GM18873 (cell line): ENCODE measurements around the gene SMIM38.

Source experiments
- ATAC-seq: cut with Tn5 transposase; IDR thresholded peaks from one replicate; pipeline ENCODE4 v1.9.1; 2021; ENCODE audit warnings: mild to moderate bottlenecking, moderate library complexity, moderate number of reproducible peaks; ENCODE audit not compliant: unreplicated experiment, low FRiP score

The SMIM38 gene

DNA sequence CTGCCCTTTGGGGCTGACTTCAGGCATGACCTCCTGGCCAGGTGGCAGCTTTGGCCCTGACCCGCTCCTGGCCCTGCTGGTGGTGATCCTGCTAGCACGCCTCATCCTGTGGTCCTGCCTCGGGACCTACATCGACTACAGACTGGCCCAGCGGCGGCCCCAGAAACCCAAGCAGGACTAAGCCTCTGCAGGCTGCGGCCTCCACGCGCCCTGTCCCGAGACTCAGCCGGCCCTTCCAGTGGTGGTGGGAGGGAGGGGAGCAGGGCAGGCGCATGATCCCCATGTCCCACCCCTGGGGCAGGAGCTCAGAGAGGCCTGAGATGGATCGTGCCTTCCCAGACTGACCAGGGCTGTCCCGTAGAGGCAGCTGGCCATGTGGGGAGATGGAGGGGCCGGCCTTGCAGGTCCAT, 2.1 kb downstream of the SMIM38 start:
- no peak for ATAC-seq

DNA sequence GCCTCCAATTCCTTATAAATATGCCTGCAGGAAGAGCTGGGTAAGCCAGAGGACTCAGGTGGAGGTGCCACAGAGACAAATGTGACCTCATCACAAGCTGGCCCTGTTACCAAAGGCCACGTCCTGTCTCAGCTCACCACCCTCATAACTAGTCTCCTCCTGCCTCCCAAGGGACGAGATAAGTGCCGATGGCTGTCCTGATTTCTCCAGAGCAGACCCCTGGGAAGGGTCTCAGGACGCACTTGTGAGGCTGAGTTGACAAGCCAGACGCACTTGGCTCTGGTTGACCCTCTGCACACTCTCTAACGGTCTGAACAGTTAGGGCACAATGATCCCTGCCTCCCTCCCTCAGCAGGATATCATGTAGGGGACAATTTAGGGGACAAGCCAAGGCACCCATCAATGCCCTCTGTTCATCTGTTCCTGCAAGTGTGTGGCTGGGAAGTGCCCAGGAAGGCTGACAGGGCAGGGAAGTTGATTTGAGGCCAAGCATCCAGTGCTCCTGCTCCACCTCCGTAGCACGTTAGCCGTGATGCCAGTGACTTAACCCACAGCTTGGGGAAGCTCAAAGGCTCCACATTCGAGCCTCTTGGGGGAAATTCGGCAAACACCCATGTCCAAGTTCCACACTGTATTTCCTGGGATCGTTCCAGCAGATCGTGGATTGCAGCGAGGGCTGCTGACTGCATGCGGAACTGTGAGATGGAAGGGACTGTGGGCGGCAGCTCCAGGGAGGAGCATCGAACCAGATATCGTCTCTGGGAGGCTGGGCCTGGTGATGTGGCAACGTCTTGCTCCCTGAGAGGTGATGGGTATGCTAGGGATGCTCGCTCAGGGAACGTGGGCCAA, 2.8 kb downstream of the SMIM38 start:
- ATAC-seq: no peak

DNA sequence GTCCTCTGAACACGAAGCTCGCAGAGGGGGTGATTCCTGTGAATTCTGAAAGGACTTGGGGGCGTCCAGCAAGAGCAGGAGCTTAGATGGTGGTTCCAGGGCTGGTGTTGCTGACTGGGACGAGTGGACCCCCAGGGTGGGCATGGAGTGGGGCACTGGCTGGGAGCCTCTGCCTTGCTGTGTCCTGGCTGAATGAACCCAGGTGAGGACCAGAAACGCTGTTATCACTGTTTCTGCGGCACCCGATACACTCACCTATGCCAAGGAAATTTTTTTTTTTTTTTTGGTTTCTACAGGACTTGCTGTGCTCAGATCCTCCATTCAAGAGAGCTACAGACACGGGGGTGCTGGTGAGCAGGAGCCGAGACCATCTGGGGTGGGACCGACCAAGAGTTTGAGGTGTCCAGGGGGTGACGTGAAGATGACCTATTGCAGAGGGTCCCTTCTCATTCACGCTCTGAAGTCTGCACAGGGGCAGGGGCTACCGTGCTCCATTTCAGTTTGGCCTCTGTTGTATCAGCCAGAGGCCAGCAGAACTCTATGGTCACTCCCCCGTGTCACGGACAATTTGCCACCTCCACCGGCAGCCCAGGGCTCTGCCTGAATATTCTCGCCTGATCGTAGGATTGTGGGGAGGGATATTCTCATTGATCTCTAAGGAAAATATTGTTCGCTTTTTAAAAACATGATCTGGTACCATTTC, 3.6 kb downstream of the SMIM38 start:
- ATAC-seq: no peak

DNA sequence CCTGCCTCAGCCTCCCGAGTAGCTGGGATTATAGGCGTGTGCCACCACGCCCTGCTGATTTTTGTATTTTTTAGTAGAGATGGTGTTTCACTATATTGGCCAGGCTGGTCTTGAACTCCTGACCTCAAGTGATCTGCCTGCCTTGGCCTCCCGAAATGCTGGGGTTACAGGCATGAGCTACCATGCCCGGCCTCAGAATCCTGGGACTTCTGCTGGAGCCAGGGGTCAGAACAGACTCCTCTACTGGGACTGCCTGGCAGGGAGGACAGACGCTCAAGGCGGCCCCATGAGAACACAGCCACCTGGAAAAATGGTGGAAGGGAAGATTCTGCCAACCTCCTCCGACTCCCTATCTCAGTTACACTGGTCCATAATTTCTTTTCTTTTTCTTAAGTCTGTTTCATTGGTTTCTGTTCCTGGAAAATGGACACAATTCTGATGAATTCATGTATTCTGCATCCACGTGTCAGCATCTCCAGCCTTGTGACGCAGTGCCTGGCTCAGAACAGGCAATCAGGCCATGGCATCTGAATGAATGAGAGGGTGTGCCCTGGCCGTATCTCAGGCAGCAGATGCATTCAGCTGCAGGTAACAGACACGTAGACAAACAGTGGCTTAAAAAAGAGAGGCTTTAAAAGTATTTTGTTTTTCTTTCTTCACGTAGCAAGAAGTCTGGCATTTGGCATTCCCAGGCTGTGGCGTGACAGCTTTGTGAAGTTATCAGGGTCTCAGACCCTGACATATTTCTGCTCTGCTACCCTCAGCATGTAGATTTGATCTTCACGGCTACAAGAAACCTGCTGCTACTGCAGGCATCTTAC, 4.8 kb downstream of the SMIM38 start:
- no peak for ATAC-seq

DNA sequence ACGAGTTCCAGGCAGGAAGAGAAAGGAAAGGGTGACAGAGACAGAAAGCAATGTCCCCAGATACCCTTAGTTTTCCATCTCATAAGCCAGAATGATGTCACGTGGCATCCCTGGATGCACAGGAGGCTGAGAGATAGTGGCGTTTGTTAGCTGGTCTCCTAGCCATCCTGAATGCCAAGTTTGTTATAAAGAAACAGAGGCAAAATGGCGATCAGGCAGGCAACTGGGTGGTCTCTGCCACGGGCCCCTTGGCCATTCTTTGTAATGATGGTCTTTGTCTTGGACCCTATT, 5.3 kb downstream of the SMIM38 start:
- ATAC-seq: no peak

DNA sequence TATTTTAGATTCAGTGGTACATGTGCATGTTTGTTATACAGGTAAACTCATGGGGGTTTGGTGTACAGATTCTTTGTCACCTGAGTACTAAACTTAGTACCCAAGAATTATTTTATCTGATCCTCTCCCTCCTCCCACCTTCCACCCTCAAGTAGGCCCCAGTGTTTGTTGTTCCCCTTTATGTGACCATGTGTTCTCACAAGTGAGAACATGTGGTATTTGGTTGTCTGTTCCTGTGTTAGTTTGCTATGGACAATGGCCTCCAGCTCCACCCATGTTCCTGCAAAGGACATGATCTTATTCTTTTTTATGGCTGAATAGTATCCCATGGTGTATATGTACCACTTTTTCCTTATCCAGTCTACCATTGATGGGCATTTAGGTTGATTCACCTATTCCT, 6.8 kb downstream of the SMIM38 start:
- no peak for ATAC-seq

DNA sequence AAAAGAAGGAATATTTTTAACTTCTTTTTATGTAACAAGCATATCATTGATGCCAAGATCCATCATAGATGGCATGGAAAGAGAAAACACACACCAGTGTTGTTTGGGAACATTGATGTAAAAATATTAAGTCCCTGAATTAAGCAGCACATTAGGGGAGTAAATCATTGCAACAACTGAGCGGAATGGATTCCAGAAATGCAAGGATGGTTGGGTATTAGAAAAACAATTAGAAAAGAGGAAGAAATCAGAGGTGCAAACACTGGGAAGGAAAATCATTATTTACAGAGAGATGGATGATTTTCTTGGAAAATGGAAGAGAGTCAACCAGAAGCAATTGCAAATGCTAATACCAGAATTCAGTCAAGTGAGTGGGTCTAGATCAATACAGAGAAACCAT, 8.1 kb downstream of the SMIM38 start:
- ATAC-seq: no peak

DNA sequence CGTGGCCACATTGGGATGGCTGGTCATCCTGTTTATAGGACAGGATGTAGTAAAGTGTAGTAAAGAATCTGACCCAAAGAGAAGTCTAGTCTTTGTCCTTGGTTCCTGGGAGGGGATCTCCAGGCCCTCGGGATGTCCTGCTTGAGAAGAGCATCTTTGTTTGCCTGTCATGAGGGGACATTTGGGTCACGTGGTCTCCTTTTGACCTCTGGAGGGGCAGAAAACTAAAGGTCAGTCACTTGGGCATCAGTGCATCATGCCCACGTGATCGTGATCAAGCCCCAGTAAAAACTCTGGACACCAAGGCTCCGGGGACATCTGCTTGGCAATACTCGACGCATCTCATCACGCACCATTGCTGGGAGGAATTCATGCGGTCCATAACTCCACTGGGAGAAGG, 9.1 kb downstream of the SMIM38 start:
- ATAC-seq: no peak

DNA sequence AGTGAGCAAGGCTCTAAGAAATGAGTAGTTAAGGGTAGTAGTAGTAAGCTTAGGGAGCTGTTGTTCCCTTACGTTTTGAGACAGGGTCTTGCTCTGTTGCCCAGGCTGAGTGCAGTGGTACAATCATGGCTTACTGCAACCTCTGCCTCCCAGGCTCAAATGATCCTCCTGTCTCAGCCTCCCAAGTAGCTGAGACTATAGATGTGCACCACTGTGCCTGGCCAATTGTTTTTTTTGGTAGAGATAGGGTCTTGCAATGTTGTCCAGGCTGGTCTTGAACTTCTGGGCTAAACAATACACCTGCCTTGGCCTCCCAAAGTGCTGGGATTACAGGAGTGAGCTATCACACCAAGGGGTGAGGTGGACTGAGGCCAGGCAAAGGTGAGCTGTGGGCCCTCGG, 10.0 kb downstream of the SMIM38 start:
- no peak for ATAC-seq

DNA sequence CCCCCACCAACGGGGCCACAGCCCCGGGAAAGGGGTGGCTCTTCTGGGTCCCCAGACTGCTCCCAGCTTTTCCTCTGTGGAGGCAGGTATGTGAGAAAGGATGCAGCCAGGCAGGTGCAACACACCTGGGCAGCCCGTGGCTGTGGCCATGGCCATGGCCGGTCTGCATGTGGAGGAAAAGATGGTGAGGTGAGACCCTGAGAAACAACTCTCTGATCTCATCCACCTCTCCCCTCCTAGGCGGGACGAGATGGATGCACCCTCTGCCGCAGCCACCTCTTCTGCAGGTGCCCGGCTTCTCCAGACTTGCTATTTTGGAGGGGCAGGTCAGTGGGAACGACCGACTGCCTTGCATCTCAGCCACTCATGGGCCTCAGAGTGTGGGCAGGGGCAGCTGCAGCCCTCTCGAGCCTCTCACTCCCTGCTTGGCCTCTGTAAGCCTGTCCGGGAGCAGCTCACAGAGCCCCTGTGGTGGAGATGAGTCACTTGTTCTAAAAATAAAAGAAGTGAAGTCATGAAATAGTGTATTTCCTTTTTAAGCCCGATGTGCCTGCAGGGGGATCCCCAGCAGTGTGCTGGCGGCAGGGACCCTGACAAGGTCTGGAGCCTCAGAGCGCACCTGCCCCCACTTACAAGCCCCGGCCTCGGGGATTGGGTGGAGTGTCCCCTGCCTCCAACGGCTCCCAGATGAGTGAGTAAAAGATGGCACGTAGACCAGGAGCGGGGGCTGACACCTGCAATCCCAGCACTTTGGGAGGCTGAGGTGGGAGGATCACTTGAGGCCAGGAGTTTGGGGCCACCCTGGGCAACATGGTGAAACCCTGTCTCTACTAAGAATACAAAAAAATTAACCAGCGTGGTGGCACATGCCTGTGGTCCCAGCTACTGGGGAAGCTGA, 10.7 kb downstream of the SMIM38 start:
- peak; percentile 92 for ATAC-seq

DNA sequence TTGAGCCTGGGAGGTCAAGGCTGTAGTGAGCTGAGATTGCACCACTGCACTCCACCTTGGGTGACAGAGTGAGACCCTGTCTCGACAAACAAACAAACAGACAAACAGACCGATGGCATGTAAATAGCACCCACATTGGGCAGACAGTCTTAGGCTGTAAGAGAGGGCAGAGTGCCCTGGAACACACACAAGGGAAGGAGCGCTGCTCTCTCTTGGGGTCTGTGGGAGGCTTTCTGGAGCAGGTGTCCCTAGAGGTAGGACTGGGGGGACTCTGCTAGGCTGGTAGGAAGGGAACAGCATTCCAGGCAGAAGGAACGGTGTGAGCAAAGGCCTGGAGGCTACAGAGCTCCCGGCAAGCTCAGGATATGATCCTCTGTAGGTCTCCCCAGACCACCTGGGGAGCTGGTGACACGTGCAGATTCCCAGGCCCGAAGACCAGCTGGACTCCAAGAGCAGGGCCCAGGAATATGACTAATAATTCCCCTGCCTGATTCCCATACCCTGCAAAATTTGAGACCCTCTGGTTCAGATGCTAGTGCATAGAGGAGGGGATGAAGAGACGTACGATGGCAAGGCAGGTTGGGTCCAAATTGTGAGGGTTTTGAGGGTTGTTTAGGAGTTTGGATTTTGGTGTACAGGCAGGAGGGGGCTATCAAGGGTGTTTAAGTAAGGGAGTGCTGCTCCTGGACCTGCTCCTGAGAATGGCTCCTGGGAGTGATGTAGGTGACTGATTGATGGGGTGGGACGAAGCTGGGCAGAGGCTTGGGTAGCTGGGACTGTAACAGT, 11.6 kb downstream of the SMIM38 start:
- ATAC-seq: no peak

DNA sequence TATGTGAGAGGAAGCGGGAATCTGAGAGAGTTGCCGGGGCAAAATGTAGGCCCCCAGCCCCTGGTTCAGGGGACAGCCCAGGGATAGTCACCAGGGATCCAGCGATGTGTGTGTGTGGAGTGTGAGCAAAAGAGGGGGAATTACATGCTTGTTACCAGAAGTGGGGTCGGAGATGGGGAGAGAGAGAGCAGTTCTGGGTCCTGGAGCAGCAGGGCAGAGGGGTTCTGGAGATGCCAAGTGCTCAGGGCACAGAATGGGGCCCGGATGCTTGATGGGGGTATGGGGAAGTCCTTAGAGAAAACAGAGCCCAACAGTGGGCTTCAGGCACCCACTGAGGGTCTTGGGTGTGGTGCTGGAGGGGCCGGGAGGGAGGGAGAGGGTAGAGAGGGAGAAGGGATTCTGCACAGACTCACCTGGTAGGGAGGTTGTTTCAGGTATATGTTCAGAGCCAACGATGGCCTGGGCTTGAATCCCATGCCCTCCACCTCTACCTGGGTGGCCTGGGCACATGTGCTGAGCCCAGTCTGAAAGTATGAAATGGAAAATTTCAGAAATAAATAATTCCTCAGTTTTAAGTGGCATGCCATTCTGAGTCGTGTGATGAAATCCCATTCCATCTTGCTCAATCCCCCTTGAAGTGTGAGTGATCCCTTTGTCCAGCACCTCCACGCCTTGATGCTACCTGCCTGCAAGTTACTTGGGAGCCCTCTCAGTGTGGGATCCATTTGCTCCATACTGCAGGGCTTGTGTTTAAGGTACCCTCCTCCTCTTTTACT, 12.4 kb downstream of the SMIM38 start:
- no peak for ATAC-seq

DNA sequence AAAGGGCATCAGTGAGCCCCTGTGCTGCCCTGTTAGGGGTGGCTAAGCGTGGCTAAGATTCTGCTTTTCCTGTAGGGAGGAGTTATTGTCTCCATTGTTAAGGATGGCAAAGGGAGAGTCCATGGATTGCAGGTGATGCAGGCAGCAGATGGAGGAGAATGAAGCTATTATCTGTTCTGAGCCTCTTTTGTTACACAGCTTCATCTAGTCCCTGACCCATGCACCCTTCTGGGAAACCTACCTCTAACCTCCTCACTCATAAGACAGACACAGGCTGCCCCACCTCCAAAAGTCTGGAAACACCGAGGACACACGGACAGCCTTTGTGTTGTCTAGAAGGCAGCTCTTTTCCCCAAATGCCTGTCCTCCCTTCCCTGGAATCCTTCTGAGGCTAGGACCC, 13.7 kb downstream of the SMIM38 start:
- no peak for ATAC-seq

DNA sequence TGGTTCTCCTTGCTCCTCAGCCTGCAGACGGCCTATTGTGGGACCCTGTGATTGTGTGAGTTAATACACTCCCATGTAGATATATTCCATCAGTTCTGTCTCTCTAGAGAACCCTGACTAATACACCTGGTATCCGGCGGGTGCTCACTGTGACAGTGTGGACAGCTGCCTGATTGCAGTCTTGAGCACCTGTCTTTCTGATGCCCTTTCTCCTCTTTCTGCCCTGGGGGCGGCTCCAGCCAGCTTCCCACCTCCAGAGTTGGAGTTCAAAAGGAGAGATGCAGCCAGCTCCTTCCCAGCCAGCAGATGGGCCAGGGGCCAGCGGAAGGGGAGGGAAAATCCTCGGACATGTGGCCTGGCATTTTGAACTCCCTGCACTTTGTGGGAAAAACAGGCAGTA, 15.0 kb downstream of the SMIM38 start:
- no peak for ATAC-seq

DNA sequence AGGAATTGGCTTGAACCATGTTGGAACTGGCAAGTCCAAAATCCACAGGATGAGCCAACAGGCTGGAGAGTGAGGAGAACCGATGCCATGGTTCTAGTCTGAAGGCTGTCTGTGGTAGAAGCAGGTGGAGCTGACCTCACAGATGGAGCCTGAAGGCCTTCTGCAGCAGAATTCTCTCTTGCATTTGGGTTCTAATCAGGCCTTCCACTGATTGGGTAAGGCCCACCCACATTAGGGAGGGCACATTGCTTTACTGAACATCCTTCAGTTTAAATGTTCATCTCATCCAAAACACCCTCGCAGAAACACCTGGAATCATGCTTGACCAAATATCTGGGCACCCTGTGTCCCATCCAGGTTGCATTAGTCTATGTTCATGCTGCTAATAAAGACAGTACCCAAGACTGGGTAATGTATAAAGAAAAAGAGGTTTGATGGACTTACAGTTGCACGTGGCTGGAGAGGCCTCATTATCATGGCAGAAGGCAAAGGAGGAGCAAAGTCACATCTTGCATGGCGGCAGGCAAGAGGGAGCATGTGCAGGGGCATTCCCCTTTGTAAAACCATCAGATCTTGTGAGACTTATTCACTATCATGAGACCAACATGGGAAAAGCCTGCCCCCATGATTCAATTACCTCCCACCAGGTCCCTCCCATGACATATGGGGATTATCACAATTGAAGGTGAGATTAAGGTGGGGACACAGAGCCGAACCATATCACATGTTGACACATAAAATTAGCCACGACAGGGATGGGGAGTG, 15.9 kb downstream of the SMIM38 start:
- no peak for ATAC-seq

DNA sequence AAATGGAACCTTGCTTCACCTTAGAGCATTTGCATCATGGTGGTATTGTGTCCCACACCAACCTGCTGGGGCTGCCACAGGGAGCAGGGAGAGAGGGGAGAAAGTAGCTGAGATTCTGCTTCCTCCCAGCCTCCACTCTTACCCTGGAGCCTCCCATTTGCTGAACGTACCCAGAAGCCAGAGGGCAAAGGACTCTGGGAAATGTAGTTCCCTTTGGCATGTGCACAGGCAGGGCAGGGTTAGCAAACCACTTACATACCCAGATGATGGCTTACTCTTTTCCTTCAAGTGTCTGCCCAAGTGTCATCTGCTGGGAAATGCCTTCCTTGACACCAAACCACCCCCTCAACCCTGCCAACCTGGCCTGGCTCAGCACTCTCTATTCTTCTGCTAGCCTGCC, 16.9 kb downstream of the SMIM38 start:
- no peak for ATAC-seq

DNA sequence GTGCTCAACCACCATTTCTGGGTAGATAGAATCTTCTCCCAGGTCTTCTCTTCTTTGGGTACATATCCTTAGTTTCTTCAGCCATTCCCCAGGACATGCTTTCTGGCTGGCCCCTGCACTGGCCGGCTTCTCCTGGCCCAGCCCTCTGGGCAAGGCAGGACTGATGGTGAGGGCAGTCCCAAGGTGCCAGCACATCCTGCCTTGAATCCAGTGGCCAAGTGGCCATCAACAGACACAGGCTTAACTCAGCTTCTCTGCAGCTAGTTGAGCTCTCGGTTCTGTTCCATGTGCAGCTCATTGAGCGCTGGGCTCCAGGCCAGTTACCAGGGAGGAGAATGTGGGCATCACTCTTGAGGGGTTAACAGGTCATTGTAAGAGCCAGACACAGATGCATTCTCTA, 17.6 kb downstream of the SMIM38 start:
- ATAC-seq: no peak

DNA sequence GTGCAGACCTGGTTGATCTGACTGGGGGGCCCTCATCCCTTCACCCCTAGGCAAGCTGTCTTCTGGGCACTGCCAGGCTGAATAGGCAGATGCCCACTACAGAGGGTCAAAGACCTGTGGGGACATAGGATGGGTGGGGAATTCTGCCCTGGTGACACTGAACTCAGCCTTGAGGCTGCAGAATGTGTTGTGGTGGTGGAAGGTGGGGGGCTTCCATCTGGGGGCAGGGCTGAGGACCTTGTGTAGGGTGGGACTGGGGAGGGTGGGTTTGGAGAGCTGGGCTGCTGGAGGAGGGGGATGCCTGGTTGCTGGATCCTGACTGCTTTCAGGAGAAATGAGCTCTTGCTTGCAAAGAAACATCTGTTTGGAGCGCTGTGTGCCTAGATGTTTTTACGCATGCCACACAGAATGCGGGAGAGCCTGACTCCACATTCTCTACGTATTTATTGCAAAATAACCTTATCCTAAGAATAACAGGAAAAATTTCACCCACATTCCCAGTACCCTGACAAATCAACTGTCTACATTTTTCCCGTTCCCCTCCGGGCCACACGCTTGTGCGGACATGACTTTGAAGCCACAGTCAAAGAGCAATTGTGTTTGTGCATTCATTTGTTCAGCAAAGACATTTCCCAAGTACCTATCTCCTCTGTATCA, 18.3 kb downstream of the SMIM38 start:
- no peak for ATAC-seq
